A549 treated with AZD2906 at 1 μM for 4 hours (cell line): ENCODE measurements around the gene CASK. TPM values are rescaled to one million over a fixed set of nuclear protein-coding genes. Genes with fewer than 3 reads are reported as not detected.

Experiments used
- total RNA-seq: library from RNA; stranded (reverse); fragments of 200-300 nt; extraction: Qiagen RNA extraction; gene quantifications from 5 replicates; pipeline ENCODE4 v1.2.3, GENCODE V29; 2022

Gene CASK, protein sequence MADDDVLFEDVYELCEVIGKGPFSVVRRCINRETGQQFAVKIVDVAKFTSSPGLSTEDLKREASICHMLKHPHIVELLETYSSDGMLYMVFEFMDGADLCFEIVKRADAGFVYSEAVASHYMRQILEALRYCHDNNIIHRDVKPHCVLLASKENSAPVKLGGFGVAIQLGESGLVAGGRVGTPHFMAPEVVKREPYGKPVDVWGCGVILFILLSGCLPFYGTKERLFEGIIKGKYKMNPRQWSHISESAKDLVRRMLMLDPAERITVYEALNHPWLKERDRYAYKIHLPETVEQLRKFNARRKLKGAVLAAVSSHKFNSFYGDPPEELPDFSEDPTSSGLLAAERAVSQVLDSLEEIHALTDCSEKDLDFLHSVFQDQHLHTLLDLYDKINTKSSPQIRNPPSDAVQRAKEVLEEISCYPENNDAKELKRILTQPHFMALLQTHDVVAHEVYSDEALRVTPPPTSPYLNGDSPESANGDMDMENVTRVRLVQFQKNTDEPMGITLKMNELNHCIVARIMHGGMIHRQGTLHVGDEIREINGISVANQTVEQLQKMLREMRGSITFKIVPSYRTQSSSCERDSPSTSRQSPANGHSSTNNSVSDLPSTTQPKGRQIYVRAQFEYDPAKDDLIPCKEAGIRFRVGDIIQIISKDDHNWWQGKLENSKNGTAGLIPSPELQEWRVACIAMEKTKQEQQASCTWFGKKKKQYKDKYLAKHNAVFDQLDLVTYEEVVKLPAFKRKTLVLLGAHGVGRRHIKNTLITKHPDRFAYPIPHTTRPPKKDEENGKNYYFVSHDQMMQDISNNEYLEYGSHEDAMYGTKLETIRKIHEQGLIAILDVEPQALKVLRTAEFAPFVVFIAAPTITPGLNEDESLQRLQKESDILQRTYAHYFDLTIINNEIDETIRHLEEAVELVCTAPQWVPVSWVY
- total RNA-seq: 19.3 to 21.9 TPM (median 20.7 TPM) in 5 replicates

DNA sequence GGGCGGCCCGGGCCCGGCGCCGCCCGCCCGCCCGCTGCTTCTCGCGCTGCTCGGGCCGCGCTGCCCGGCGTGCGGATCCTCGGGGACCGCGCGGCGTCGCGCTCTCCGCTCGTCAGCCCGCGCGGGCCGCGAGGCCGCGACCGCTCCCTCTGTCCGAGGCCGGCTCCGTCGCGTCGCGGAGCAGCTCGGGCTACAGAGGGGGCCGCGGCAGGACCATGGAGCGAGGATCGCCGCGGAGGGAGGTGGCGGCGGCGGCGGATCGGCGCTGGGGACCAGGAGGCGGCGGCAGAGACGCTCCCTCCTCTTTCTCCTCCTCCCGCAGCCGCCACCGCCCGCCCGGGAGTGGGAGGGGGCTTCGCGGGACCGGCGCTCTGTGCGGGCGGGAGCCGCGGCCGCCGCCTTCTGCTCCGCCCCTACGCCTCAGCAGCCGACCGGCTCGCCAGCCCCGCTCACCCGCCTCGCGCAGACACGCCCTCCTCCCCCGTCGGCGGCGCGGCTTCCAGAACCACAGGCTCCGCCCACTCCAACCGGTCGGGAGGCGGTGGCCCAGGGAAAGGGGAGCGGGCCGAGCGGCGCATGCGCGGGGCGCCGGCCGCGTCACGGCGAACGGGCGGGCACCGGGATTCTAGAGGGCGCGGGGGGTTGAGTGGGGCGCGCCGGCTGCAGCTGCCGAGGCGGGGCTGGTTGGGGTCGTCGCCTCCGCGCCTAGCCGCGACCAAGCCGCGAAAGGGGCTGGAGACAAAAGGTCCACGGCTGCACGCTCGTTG lies at the start of gene CASK:
Gene CASK, minus strand, starts transcription at position 344 of the 767 bp plus-strand sequence. CDS start 566 bp downstream, outside the sequence.

DNA sequence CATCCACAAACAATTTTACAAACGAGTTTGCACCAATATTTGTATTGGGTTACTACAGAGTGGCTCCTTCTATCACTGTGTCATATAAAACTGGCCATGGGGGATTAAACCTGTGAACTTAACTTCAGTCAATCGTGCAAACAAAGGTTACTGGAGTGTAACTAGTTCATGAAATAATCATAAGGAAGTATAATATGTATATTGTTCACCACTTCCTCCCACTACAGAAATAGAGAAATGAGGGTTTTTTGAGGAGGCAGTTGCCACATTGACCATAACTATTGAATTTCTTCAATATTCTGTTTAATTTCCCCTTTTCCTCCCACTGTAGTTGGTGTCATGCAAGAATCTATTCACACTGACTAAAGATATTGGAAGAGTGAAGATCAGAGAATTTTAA lies 199.5 kb downstream of the CASK start, which contains the start of gene GPR82:
Gene GPR82, plus strand, starts transcription at position 356 of the 400 bp plus-strand sequence. CDS start 2,846 bp downstream, outside the sequence.

DNA sequence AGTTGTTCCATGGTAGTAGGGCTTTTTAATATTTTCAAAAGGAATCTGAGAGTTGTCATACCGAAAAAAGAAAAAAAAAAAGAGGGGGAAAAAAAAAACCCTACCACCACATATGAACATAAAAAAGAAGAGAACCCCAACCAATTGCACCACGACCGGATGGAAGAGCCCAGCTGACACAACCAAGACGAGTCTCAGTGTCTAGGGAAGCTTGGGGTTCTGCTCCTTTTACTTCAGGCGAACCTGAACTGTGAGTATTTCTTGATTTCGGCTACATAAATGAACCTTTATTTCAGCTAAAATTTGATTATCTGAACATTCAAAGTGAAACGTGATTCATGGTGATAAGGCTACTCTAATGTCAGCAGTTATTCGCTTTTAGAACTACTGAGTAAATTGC lies 234.5 kb downstream of the CASK start, which contains the start of gene GPR34:
Gene GPR34, plus strand, starts transcription at position 139 of the 400 bp plus-strand sequence. CDS start 6,661 bp downstream, outside the sequence.

Other genes with a start within 250 kb of the CASK start
- gene GPR34, start 234.6 kb downstream of the CASK start, total RNA-seq: 0.05 to 0.14 TPM (median 0.07 TPM) in 3 of 5 replicates, not detected in the others
- not detected in 5 replicates for gene GPR82, start 199.4 kb downstream of the CASK start, total RNA-seq